ENCODE data around the gene CALCB.
"Not testable (repeated sequence)": the region's sequence is repeated elsewhere in the genome, so short reads cannot be mapped to it uniquely, and the experiment has no call there.

Gene CALCB, protein sequence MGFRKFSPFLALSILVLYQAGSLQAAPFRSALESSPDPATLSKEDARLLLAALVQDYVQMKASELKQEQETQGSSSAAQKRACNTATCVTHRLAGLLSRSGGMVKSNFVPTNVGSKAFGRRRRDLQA

DNA sequence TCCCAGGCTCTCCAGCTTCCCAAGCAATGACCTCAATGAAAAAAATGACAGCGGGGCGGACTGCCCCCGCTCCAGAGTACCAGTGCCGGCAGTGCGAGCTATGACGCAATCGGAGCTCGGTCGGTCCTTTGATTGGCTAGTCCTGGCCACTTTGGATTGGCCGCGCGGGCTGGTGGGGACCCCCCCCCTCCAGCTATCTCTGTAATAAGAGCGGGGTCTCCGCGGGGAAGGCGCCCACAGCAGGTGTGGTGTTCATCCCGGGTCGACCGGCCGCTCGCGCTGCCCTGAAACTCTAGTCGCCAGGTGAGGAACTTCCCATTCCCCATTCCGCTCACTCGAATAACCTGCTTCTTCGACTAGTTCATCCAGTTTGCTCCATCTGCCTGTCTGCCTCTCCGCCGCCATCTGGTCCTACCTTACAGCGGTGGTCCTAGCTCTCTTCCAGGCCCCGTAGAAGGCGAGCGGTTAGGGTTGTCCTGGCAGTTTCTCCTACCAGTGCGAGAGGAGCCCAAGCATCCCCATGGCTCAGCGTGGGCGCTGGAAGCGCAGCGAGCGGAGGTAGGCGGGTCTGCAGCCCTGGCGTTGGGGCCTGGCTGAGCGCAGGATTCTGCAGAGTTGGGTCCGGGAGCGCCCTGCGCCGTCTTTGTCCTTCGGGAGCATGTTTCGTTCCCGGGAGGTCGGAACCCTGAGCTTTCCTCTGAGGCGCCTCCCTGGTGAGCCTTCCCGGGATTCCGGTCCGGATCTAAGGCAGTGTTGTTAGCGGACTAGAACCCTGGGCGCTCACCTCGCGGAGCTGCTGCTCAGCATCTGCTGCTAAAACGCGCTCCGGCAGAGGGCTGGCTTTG is at the start of gene CALCB:
Gene CALCB, plus strand, starts transcription at position 233 of the 845 bp plus-strand sequence. CDS start 1,126 bp downstream, outside the sequence.
- no peak for DNase-seq

GRCh38 chr11:15027011-15027410 is 46.4 kb upstream of the CALCB start:
- DNase-seq = no peak

DNA sequence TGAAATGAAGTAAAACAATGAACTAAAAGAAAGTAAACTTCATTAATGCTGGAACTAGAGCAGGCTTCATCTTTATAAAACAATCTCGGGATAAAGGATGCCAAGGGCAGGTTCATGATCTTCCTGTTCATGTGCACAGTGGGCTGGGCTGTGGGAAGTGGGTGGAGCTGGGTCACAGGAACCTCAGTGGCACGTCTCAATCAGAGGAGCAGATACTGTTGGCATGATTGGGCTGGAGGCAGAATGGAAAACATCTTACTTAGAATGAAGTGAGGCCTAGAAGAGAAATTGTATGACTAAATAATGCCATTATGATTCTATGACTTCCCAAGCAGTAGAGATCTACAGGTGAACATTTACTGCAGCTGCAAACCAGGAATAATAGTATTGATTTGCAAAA is 45.4 kb upstream of the CALCB start:
- no peak for DNase-seq

DNA sequence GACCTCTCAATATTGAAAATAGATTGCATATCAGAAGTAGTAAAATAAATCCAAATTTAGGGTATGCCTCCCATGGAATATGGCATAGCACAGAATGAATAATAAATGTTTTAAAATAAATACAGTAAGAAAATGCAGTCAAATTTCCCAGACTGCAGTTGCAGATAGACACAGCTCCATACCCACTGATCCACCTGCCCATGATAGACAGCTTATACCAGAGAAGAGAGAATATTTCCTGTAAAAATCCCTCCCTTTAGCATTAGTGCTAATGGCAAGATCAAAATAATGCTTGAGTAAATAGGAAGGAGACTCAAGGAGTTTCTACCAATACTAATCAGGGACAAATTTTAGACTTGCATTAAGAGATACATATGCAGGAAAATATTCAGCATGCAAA is 45.0 kb upstream of the CALCB start:
- DNase-seq = no peak

DNA sequence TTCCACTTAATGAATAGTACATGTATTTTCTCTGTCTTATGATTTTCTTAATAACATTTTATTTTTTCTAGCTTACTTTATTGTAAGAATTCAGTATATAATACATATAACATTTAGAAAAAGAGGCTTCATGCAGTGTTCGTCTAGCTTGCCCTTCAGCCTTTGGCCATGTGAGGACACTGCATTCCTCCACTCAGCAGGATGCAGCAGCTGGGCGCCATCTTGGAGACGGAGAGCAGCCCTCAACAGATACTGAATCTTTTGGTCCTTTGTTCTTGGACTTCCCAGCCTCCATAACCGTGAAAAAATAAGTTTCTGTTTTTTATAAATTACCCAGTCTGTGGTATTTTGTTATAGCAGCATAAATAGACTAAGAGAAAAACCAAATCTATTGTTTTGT is 41.4 kb upstream of the CALCB start:
- not testable (repeated sequence) for DNase-seq

DNA sequence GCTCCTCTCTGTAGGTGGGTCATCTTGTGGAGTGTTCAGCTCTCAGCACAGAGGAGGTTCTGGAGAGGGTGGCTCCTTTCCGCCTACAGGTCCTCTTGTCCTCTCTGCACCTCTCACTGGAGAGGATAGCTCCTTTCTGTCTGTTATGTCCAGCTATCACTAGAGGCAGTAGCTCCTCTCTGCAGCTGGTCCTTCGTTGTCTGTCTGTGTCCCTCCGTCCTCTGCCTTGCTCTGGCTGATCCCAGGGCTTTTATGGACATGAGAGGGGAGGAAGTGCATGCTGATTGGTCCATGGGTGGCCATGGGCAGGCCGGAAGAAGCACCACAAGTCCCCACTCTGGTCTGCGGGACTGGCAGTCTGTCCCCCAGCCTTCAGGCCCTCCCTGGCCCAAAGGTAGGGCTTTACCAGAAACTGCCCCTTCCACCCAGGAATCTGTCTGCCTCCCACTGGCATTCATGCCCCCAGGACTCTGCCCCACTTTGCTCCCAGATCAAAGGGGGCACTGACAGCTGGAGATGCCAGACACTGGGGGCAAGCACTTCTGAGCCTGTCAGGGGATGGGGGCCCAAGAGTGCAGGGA is 38.6 kb upstream of the CALCB start:
- no peak for DNase-seq

DNA sequence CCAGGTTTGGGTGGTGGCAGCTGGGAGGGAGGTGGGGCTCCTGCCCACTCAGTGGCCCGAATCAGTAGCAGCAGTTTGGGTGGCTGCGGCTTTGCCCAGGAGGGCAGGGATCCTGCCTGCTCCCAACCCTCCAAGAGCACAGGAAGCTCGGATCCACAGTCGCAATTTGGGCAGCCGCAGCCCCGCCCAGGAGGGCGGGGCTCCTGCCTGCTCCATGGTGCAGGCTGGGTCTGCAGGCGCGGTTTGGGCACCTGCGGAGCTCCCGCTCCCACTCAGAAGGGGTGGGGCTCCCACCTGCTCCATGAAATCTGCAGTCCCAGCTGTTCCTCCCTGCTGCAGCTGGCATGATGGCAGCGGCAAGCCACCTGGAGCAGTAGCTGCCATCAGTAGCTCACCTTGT is 38.1 kb upstream of the CALCB start:
- no peak for DNase-seq

- no peak for DNase-seq
Measured at GRCh38 chr11:15038963-15039362, 34.4 kb upstream of the CALCB start.

DNA sequence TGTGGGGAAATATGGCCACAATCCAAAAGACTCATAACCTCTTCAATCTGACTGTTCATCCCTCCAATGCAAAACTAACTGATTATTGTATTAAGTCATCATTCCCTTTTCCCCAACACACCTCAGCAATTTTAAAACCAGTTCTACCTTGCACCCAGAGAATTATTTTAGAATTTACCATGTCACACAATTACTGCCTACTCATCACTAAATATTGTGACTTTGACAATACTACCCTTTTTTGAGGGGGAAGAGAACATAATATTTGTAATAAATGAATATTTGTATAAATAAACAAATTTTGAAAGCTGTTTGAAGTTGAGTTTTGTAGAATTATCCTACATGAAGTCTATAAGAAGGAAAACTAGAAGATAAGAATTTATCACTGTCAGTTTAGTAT is 28.2 kb upstream of the CALCB start:
- DNase-seq = no peak

DNA sequence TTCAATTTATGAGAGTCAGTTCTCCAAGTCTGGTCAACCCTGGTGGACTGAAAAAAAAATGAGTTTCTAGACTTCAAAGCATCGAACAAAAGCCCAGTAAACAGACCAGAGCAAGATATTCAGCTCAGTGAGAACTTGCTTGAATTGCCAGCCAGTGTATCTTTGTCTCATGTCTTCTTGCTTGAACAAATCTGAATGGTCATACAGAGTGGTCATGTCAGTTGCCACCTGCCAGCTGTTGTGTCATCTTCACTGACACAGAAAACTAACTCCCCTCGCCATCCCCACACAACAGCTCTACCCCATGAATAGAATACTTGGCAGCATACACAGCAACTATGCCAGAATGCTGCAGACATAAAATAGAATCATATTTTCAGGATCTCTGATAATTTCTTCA is 27.5 kb upstream of the CALCB start:
- DNase-seq = no peak

- not testable (repeated sequence) for DNase-seq
Measured at GRCh38 chr11:15046673-15047072, 26.7 kb upstream of the CALCB start.

- no peak for DNase-seq
Measured at GRCh38 chr11:15048616-15049015, 24.8 kb upstream of the CALCB start.

DNA sequence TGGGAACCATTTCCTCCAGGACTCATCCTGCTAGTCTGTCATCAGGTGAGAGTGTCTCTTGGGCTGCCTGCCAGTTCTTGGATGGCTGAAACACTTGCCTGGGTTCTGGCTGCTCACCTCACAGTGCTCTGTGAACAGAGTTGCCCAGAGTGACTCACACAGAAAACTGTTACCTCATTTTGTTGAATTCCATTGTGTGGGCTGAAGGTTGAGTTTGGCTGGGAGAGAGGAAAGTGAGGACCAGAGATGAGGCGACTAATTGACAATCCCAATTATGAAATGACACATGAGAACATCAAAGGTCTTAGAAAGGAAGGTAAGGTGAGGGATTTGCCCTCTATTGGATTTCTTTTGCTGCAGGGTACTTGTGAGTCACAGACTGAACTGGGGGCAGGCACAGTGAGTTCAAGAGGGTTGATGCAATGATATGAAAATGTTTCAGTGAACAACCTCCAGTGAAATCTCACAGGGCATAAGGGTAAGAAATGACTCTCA is 20.2 kb upstream of the CALCB start:
- DNase-seq = no peak

DNA sequence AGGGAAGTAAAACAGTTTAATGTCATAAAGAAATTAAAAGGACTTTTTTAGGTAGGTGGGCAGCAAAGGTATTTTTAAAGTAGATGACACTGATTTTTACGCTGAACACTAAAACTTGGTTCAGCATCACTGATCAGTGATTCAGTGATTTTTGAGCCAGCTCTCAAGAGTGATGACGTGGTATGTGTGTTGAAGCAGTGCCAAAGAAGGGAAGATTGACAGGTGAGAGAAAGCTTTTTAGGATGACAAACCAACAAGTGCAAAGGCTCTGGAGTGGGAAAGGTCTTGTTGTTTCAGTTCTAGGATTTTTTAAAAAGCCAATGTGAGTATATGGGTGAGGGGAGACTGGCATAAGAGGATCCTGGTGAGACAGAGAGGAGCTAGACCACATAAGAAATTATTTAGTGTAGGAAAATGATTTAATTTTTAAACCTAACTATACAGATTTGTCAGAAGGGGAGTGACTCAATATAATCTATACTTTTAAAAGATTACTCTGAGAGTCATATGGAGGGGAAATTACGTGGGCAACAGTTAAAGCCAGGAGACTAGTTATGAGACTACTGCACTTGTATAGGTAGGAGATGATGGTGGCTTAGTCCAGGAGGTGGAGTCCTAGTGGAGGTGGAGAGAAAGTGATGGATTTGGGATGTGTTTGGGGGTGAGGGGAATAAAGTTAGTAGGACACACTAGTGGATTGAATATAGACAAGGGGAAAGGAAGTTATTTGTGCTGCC is 17.6 kb upstream of the CALCB start:
- DNase-seq = no peak

GRCh38 chr11:15057329-15057728 is 16.1 kb upstream of the CALCB start:
- DNase-seq = no peak

GRCh38 chr11:15059132-15059915 is 14.1 kb upstream of the CALCB start:
- no peak for DNase-seq

DNA sequence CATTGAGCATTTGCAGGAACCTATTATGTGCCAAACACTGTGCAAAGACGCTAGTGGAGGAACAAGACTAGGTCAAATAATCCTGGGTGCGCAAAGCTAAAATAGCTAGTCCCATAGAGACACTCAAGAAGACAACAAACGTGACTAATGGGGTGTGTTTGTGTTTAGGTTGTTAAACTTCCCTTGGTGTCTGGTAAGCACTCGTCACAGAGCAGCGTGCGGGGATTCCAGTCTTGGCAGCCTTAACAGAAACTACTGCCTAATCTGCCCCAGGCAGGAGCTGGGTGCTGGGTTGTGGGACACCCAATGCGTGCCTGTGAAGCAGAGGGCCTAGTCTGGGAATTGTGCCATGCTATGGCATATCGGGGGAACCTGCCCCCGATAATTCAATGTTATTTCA is 10.8 kb upstream of the CALCB start:
- no peak for DNase-seq

- not testable (repeated sequence) for DNase-seq
Measured at GRCh38 chr11:15069751-15070150, 3.6 kb upstream of the CALCB start.

GRCh38 chr11:15071556-15072255 is 1.7 kb upstream of the CALCB start:
- DNase-seq = no peak

DNA sequence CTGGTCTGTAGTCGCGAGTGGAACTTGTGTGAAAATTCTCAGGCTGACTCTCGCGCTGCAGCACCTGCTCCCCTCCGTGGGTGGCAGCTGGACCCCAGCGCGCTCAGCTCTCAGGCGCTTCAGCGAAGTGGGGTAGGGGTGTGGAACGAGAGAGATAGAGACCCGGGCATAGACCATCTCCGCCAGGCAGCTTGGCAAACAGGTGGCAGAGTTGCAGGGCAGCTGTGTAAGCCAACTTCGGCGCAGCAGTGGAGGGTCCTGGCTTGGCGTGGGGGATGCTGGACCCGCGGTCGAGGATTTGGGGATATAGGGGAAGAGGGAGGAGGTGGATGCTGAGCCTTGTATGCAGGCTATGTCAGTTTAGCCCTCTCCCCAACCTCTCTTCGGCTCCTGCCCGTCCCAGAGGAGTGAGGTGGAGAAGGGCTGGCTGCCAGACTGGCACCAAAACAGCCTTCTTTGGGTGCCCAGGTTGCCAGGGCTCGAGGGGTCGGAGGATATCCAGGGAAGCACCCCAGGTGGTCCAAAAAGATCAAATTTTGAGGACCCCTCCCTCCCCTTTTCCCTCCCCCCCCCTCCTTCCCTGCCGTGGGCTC is 746 bp upstream of the CALCB start:
- no peak for DNase-seq
